Left colon (tissue), 2 donors: ENCODE measurements around the gene SP100. TPM values are rescaled to one million over a fixed set of nuclear protein-coding genes. Genes with fewer than 3 reads are reported as not detected.
"Not testable (repeated sequence)": the region's sequence is repeated elsewhere in the genome, so short reads cannot be mapped to it uniquely, and the experiment has no call there.

Experiments used
- ATAC-seq: fragments of 200-7000 bp; cut with Tn5 transposase; one replicate; pipeline ENCODE4 v1.9.1; 2020; ENCODE audit warnings: mild to moderate bottlenecking, moderate library complexity
- DNase-seq, 2 donors: peaks; one replicate each; pipeline ENCODE4 v3.0.0-alpha.2; 2020
- intact Hi-C, 2 donors: fragments of 100-400 bp; cut with DNase I in 1 of 2; cut with micrococcal nuclease in 1 of 2; formaldehyde crosslinking; loops; one replicate each; pipeline versions ENCODE4 v1.11.2 to v1.14.0; 2022; cut with DNase I, micrococcal nuclease
- total RNA-seq, 2 donors: library from RNA; stranded (reverse); fragmentation: NEBNext Ultra II Directional; extraction: Animal tissue kit (Norgen Biotek cat#: 25700); gene quantifications; one replicate each; pipeline ENCODE4 v1.2.1, GENCODE V29; 2021
- donor health status: DM: no; HTN: no; CAD: no.
- donor health status: DM: yes; HTN: yes; CAD: no.

Gene SP100
- total RNA-seq, 2 donors from 2014 or later, result 65.5 to 69.3 TPM

GRCh38 chr2:230414302-230414701, 1.7 kb upstream of the SP100 start:
- DNase-seq (no peak), ATAC-seq (no peak)
- intact Hi-C loops, result no loop called here

- intact Hi-C loops, result no loop called here
- no peak for DNase-seq
These were observed 1.4 kb downstream of the SP100 start for GRCh38 chr2:230417436-230417835.

GRCh38 chr2:230418341-230419016, 2.5 kb downstream of the SP100 start:
- intact Hi-C loops, result no loop called here
- ATAC-seq (no peak), DNase-seq (no peak)

More at GRCh38 chr2:230417436-230417835, 1.4 kb downstream of the SP100 start:
- ATAC-seq, result no peak

GRCh38 chr2:230419181-230419580, 3.2 kb downstream of the SP100 start:
- ATAC-seq (no peak), DNase-seq (no peak)
- intact Hi-C loops, result no loop called here

GRCh38 chr2:230422149-230422548, 6.1 kb downstream of the SP100 start:
- DNase-seq, result no peak
- intact Hi-C loops, result no loop called here
- ATAC-seq, result no peak

GRCh38 chr2:230423851-230424458, 8.0 kb downstream of the SP100 start:
- no peak for DNase-seq
- peak; percentile 72 for ATAC-seq
- intact Hi-C loops, result no loop called here

- DNase-seq (no peak), ATAC-seq (no peak)
- intact Hi-C loops, result no loop called here
These were observed 9.4 kb downstream of the SP100 start for GRCh38 chr2:230425377-230425776.

GRCh38 chr2:230429513-230429912, 13.5 kb downstream of the SP100 start:
- ATAC-seq (no peak), DNase-seq (no peak)
- intact Hi-C loops, result no loop called here

GRCh38 chr2:230430957-230431910, 15.2 kb downstream of the SP100 start:
- no peak for ATAC-seq
- no peak for DNase-seq
- intact Hi-C loops, result no loop called here

- DNase-seq (no peak), ATAC-seq (no peak)
- intact Hi-C loops, result no loop called here
These were observed 18.8 kb downstream of the SP100 start for GRCh38 chr2:230434677-230435324.

GRCh38 chr2:230435431-230435830, 19.4 kb downstream of the SP100 start:
- intact Hi-C loops, result no loop called here
- ATAC-seq, result no peak
- no peak for DNase-seq

- DNase-seq, ATAC-seq, intact Hi-C loops: not testable (repeated sequence)
These were observed 23.1 kb downstream of the SP100 start for GRCh38 chr2:230439121-230439520.

GRCh38 chr2:230439590-230439989, 23.6 kb downstream of the SP100 start:
- no peak for DNase-seq
- intact Hi-C loops, result no loop called here
- no peak for ATAC-seq

GRCh38 chr2:230441227-230441897, 25.4 kb downstream of the SP100 start:
- no peak for DNase-seq
- intact Hi-C loops, result no loop called here
- ATAC-seq, result no peak

GRCh38 chr2:230443541-230443940, 27.5 kb downstream of the SP100 start:
- intact Hi-C loops, result no loop called here
- DNase-seq, result no peak
- ATAC-seq, result no peak

GRCh38 chr2:230444832-230445231, 28.8 kb downstream of the SP100 start:
- DNase-seq (no peak), ATAC-seq (no peak)
- intact Hi-C loops, result no loop called here

GRCh38 chr2:230447036-230447435, 31.0 kb downstream of the SP100 start:
- DNase-seq (no peak), ATAC-seq (no peak)
- intact Hi-C loops, result no loop called here
